DMS153 treated with DMSO at 0.1 percent for 48 hours (cell line): Measurements from ENCODE around the gene ZNF354B.
"Not testable (repeated sequence)": the region's sequence is repeated elsewhere in the genome, so short reads cannot be mapped to it uniquely, and the experiment has no call there.

Experiments used
- DNase-seq: peaks from one replicate; lab custom pipeline; 2025; ENCODE audit not compliant: unreplicated experiment; lab: John Stamatoyannopoulos, UW

ZNF354B gene

GRCh38 chr5:178859625-178860521 is at the start of gene ZNF354B:
Gene ZNF354B, plus strand, starts transcription at chr5:178859953. Its CDS starts 1,095 bp downstream, at chr5:178861048.
- peak; percentile 17 for DNase-seq

- no peak for DNase-seq
Measured at GRCh38 chr5:178817506-178817905, 42.2 kb upstream of the ZNF354B start.

GRCh38 chr5:178818094-178818493 is 41.7 kb upstream of the ZNF354B start:
- no peak for DNase-seq

DNA sequence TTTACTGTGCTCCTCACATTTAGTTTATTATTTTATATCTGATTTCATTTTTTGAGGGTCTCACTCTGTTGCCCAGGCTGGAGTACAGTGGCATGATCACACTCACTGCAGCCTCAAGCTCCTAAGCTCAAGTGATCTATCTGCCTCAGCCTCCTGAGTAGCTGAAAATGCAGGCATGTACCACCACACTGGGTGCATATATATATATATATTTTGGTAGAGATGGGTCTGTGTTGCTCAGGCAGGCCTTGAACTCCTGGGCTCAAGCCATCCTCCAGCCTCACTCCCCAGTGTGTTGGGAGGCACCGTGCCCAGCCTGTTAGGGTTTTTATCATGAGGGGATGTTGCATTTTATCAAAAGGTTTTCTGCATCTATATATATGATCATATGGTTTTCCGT is 39.8 kb upstream of the ZNF354B start:
- DNase-seq = no peak

- DNase-seq = no peak
Measured at GRCh38 chr5:178825444-178825843, 34.3 kb upstream of the ZNF354B start.

- DNase-seq = no peak
Measured at GRCh38 chr5:178826216-178826615, 33.5 kb upstream of the ZNF354B start.

GRCh38 chr5:178827636-178828035 is 32.1 kb upstream of the ZNF354B start:
- DNase-seq = no peak

- no peak for DNase-seq
Measured at GRCh38 chr5:178831049-178831448, 28.7 kb upstream of the ZNF354B start.

DNA sequence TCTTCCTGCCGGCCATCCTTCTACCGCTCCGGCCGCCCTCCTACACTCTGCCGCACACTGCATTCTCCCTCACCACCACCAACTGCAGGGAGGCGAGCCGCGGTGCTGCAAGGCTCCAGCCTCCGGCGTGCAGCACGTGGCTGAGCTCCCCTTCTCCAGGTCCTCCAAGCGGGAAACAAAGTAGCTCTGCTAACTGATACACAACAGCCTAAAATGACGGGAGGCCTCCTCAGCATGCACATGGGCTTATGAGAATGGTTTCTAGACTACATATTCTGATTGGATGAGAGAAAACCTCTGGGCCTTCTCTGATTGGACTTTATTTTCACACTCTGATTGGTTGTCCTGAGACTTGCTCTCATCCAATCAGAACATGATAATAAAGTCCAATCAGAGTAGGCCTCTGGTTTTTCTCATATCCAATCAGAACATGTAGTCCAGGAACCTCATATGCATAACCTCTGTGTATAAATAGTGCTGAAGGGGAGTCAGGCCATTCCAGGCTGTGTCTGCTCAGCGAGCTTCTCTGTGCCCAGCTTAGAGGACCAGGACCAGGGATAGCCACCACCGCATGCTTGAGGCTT is 27.0 kb upstream of the ZNF354B start:
- no peak for DNase-seq

DNA sequence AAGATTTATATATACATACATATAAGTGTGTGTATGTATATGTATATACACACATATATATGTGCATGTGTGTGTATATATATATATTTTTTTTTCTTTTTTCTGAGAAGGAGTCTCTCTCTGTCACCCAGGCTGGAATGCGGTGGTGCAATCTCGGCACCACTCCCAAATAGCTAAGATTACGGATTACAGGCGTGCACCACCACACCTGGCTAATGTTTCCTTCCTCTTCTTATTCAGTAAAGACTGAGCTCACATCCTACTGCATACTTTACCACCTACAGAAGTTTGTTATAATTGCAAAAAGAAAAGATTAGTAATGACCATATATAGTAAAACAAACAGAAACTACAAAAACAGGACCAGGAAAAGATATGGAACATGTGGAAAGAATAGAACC is 23.1 kb upstream of the ZNF354B start:
- no peak for DNase-seq

DNA sequence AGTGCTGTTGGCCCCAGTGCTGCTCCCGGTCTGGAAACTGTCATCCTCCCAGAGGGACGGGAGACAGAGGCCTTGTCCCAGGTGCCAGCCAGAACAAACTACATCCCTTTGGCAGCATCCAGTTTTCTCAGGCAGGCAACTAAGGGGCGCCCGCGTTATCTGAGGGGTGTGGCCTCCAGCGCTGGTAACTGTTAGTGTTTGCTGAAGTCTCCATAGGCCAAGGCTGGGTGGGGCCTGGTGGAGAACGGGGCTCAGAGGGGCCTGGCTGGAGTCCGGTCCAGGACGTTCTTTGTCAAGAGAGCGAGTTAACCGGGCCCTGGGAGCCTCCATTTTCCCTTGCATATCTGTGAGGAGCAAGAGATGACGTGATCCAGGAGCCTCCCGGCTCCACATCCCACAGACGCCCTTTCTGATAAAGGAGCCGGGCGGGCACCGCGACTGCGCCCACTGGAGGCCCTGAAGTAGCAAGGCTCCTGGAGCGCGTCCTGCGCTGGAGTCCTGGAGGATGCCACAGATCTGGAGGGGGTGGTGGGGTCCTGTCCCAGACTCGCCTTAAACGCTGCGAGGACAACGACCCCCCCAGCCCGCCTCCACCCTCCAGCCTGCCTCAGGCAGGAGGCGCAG is 20.9 kb upstream of the ZNF354B start:
- DNase-seq = not testable (repeated sequence)

- no peak for DNase-seq
Measured at GRCh38 chr5:178839319-178839704, 20.4 kb upstream of the ZNF354B start.

- DNase-seq = not testable (repeated sequence)
Measured at GRCh38 chr5:178840399-178840798, 19.4 kb upstream of the ZNF354B start.

DNA sequence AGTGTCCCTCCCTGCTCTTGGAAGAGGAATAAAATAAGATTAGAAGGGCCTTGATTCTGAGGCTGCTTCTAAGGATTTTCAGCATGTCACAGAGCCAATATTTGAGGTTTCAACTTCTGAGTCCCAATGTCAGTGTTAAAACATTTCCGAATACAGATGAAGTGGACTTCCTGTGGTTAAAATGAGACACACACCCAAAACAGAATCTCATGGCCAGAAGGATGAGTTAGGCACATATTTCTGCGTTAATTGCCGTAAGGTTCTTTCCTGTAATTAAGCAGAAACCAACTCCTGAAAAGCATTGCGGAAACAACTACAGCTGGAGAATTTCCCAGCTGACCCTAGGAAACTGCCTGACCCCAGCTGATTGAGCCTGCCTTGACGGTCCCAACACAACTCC is 10.4 kb upstream of the ZNF354B start:
- no peak for DNase-seq

GRCh38 chr5:178851951-178852350 is 7.8 kb upstream of the ZNF354B start:
- DNase-seq = no peak

GRCh38 chr5:178854284-178854683 is 5.5 kb upstream of the ZNF354B start:
- DNase-seq = no peak

DNA sequence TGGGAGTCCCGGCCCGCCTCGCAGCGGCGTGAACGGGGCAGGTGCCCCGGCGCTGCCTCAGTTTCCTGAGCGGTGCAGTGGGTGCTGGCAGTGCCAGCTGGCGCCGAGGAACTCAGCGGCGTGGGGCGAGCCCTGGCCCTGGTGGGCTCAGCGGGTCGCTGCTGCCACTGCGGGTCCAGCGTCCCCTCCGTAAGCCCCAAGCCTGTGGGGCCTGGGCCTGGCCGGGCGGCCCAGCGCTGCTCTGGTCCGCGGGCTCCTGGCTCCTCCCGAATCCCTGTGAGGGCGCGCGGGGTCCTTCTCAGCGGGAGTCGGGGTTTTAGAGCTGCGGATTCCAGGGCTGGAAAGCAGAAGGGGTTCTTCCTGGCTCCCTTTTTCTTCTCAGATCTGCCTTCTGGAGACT is 862 bp downstream of the ZNF354B start:
- DNase-seq = not testable (repeated sequence)

DNA sequence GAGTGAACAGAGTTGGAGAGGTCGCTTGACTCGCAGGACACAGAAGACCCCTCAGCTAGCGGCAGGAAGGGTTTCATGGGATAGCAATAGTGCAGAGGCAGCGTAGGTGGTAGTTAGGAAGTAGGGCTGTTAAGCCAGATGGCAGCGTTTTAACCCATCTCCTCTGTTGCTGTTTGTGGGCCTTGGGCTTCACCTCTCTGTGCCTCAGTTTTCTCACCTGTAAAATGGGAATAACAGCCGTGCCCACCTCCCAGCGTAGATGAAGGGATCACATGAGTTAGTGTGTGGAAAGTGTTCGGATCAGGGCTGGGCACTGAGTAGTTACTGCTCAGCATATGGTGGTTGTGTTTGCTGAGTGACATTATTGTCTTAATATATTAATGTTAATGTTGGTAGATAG is 1.9 kb downstream of the ZNF354B start:
- no peak for DNase-seq

- DNase-seq = no peak
Measured at GRCh38 chr5:178866946-178867345, 7.2 kb downstream of the ZNF354B start.

DNA sequence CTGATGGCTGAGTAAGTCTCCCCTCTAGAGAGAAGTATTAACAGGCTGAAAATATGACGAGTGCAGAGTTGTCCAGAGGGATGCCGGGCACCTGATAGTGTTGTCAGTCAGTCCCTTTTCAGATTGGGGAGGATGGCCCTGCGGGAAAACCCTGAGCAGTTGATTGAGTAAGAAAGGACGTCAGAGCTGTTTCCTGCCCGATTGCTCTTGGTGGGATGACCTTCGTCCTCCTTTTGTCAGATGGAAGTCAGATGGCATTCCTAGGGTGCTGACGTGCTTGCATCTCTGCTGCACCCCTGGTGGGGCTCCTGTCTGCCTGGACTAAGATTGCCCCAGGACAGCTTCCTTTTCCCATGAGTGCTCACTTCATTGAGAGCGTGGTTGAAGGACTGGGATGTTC is 9.8 kb downstream of the ZNF354B start:
- no peak for DNase-seq

- DNase-seq = no peak
Measured at GRCh38 chr5:178870411-178870810, 10.7 kb downstream of the ZNF354B start.

- no peak for DNase-seq
Measured at GRCh38 chr5:178872302-178872701, 12.5 kb downstream of the ZNF354B start.
